Neural cell (in vitro differentiated cells): ENCODE measurements around the gene PYGO2.

Source experiments
- EP300 ChIP-seq: fragments of 450-650 bp; conservative IDR thresholded peaks from 2 replicates; pipeline ENCODE4 v1.6.1; 2014; ENCODE audit warnings: antibody characterized with exemption, mild to moderate bottlenecking, moderate library complexity; ENCODE audit not compliant: poor library complexity, severe bottlenecking
- EZH2 ChIP-seq: fragments of 200-600, 300-800 bp; shearing (Covaris generic), sonication (generic); IDR thresholded peaks from 2 replicates; pipeline ENCODE4 v1.6.1; 2014; ENCODE audit warnings: antibody characterized with exemption, low read length, borderline replicate concordance, mild to moderate bottlenecking; ENCODE audit not compliant: insufficient read depth, poor library complexity, severe bottlenecking
- POLR2AphosphoS5 ChIP-seq: IDR thresholded peaks from 2 replicates; pipeline ENCODE4 v1.6.1; 2012
- RAD21 ChIP-seq: fragments of 450-650 bp; conservative IDR thresholded peaks from 2 replicates; pipeline ENCODE4 v1.6.1; 2014; ENCODE audit warnings: antibody characterized with exemption, mild to moderate bottlenecking, moderate library complexity
- REST ChIP-seq: IDR thresholded peaks from 2 replicates; pipeline ENCODE4 v1.6.1; 2012; ENCODE audit warnings: borderline replicate concordance
- SMC3 ChIP-seq: fragments of 450-650 bp; conservative IDR thresholded peaks from 2 replicates; pipeline ENCODE4 v1.6.1; 2014; ENCODE audit warnings: antibody characterized with exemption, mild to moderate bottlenecking, moderate library complexity; ENCODE audit not compliant: poor library complexity
- TAF1 ChIP-seq: IDR thresholded peaks from 2 replicates; pipeline ENCODE4 v1.6.1; 2012; ENCODE audit warnings: low read depth
- TF ChIP-seq, protein P1 (sequence below): fragments of 450-650 bp; IDR thresholded peaks from 2 replicates; pipeline ENCODE4 v1.5.1; 2014; ENCODE audit warnings: antibody characterized with exemption, mild to moderate bottlenecking, moderate library complexity; ENCODE audit not compliant: poor library complexity, severe bottlenecking

DNA sequence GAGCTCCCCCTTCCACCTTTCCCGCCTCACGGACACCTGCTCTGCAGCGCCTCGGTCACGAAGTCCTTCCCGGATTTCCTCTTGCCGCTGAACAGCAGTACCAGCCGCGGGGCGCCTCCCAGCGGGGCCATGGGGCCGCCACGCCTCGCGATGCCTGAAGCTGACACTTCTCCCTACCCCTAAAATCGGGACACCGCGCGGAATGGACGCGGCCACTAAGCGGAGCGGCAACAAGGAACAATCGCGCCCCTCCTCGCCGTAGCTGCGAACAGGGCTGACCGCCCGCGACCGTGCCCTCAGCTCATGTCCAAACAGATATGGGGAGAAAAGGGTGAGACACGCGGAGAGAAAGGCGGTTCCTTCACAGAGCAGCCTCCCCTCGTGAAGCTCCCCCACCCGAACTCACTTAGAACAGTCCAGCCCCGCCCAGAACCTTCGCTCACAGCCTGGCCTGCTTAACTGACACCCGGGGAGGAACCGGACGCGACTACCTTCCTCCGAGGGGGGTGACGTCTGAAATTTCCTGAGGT is 25.0 kb downstream of the PYGO2 start, which contains the start of gene PMVK:
- TF ChIP-seq TAF1: peak; percentile 83
- TF ChIP-seq, protein P1, sequence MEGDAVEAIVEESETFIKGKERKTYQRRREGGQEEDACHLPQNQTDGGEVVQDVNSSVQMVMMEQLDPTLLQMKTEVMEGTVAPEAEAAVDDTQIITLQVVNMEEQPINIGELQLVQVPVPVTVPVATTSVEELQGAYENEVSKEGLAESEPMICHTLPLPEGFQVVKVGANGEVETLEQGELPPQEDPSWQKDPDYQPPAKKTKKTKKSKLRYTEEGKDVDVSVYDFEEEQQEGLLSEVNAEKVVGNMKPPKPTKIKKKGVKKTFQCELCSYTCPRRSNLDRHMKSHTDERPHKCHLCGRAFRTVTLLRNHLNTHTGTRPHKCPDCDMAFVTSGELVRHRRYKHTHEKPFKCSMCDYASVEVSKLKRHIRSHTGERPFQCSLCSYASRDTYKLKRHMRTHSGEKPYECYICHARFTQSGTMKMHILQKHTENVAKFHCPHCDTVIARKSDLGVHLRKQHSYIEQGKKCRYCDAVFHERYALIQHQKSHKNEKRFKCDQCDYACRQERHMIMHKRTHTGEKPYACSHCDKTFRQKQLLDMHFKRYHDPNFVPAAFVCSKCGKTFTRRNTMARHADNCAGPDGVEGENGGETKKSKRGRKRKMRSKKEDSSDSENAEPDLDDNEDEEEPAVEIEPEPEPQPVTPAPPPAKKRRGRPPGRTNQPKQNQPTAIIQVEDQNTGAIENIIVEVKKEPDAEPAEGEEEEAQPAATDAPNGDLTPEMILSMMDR: peak; percentile 68
- no peak for TF ChIP-seq EZH2
- TF ChIP-seq REST: peak; percentile 89
- TF ChIP-seq RAD21: peak; percentile 69
- peak; percentile 78 for TF ChIP-seq SMC3
- no peak for TF ChIP-seq EP300
- TF ChIP-seq POLR2AphosphoS5: peak; percentile 82
